ENCODE data around the gene IFITM5.

DNA sequence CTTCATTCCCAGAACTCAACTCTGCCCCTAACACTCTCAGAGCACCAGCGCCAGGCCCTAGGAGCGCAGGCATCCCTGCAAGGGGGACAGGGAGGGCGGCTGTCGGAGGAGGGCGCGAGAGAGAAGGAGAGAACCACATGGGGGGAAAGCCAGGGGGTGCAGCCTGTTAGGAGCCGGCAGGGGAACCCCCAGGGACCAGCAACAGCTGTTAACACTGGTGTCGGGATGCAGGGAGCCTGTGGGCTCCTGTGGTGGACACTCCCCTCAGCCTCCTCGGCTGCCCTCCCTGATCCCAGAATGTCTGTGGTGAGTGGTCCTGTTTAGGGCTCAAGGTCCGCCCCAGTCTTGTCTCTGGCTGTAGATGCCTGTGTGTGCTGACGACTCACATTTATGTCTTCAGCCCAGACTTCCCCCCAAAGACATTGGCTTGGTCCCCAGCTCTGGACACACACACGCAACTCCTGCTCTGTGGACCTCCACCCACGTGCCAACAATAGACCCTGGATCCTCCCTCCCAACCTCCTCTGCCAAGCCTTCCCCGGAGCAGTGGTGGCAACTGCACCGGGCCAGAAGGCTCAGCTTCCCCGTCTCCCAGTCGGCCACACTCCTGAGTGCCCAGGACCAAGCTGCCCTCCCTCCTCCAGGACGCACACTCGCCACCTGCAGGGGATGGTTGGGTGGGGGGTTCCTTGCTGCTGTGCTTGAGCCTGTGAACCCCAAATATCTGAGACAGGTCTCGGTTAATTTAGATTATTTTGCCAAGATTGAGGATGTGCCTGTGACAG is 817 bp upstream of the IFITM5 start:
- TF ChIP-seq GATA2 (IDR thresholded peaks at IDR 0.05; ENCODE audit: low read depth, low read length) (no peak), GATA3 (IDR thresholded peaks at IDR 0.05; ENCODE audit: low read depth, low read length) (no peak)
